Superior temporal gyrus (tissue), 1 donor: ENCODE results near the gene ZNF460.

Experiments
- DNase-seq: peaks from one replicate; pipeline ENCODE4 v3.0.0-alpha.2; 2016; ENCODE audit errors: extremely low spot score

The ZNF460 gene

DNA sequence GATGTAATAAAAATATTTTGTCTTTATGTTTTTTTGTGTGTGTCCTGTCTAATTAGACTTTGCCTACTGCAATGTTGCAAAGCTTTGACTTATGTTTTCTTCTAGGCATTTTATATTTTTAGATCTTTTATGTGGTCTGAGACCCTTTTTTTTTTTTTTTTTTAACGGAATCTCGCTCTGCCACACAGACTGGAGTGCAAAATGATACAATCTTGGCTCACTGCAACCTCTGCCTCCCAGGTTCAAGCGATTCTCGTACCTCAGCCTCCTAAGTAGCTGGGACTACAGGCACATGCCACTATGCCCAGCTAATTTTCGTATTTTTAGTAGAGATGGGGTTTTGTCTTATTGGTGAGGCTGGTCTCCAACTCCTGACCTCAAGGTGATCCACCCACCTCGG, 62.3 kb downstream of the ZNF460 start:
- DNase-seq: no peak
